GM12891 (cell line): Measurements from ENCODE around the gene ZNF506.
"Not testable (repeated sequence)": the region's sequence is repeated elsewhere in the genome, so short reads cannot be mapped to it uniquely, and the experiment has no call there.

Experiments used
- DNase-seq: peaks from one replicate; pipeline ENCODE4 v3.0.0; 2011; ENCODE audit warnings: low spot score; ENCODE audit not compliant: insufficient read length
- FAIRE-seq: peaks from 2 replicates; lab custom pipeline; 2011; peaks lifted over from hg19 to GRCh38; lab: Jason Lieb, UNC
- PAX5 ChIP-seq: IDR thresholded peaks from 2 replicates; pipeline ENCODE4 v1.6.1; 2011; ENCODE audit warnings: low read length, moderate library complexity, mild to moderate bottlenecking; ENCODE audit not compliant: insufficient read depth, severe bottlenecking
- POLR2A ChIP-seq: IDR thresholded peaks from 2 replicates; pipeline ENCODE4 v1.6.1; 2011; ENCODE audit warnings: low read depth, low read length, control low read depth
- POLR2AphosphoS5 ChIP-seq: IDR thresholded peaks from 2 replicates; pipeline ENCODE4 v1.6.1; 2011; ENCODE audit warnings: low read depth, low read length, control low read depth
- POU2F2 ChIP-seq: IDR thresholded peaks from 2 replicates; pipeline ENCODE4 v1.6.1; 2011; ENCODE audit warnings: low read depth, mild to moderate bottlenecking, control low read depth, low read length, moderate library complexity
- SPI1 ChIP-seq: IDR thresholded peaks from 2 replicates; pipeline ENCODE4 v1.6.1; 2011; ENCODE audit warnings: low read depth, low read length, control low read depth
- TAF1 ChIP-seq: IDR thresholded peaks from 2 replicates; pipeline ENCODE4 v1.6.1; 2011; ENCODE audit warnings: low read depth, low read length, control low read depth

Gene ZNF506

DNA sequence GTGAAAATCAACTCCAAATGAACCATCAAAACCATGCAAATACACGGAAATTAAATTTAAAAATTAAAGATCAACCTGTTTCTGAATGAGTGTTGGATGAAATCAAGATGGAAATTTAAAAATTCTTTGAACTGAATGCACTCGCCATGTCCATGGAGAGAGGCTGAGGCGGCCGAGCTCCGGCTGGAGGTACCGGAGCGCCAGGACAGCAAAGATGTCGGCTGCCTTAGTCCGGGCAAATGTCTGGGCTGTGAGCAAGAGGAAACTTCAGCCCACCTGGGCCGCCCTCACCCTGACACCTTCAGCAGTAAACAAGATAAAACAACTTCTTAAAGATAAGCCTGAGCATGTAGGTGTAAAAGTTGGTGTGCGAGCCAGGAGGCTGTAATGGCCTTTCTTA lies 5.3 kb upstream of the ZNF506 start:
- no peak for TF ChIP-seq POLR2AphosphoS5
- no peak for TF ChIP-seq TAF1
- TF ChIP-seq POLR2A = no peak
- no peak for TF ChIP-seq PAX5
- TF ChIP-seq POU2F2 = no peak
- TF ChIP-seq SPI1 = no peak
- DNase-seq (no peak), FAIRE-seq (no peak)

DNA sequence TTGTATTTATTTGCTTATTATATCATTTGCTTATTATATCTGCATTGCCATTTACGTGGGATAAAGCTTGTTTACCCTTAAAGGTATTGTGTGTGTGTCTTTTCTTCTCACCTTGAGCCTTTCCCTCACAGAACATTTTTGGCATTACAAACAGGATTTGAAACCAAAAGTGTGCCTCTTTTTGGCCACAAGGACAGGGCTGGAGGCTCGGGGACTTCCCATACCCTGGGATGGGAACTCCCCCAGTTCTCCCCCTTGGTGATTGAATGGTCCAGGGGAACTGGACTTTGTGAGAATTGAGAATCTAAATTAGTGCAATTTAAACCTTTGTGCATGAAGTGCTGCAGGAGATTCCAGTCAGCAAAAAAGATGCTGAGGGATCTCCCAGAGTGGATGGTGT lies 2.4 kb upstream of the ZNF506 start:
- no peak for FAIRE-seq
- TF ChIP-seq POLR2A (no peak), SPI1 (peak; percentile 85), POU2F2 (0 out of 2 replicates have a peak, but pooled peaks have one; percentile 13), PAX5 (no peak)
- no peak for DNase-seq

DNA sequence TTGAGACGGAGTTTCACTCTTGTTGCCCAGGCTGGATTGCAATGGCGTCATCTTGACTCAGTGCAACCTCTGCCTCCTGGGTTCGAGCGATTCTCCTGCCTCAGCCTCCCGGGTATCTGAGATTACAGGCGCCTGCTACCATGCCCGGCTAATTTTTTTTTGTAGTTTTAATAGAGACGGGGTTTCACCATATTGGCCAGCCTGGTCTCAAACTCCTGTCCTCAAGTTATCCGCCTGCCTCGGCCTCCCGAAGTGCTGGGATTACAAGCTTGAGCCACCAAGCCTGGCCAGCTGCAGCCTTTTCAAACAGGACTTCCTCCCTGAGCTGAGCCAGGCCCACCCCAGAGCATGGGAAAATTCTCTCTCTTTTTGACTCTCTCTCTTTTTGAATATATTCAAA lies 426 bp upstream of the ZNF506 start:
- TF ChIP-seq SPI1 = 0 out of 2 replicates have a peak, but pooled peaks have one; percentile 33
- DNase-seq, FAIRE-seq: not testable (repeated sequence)

DNA sequence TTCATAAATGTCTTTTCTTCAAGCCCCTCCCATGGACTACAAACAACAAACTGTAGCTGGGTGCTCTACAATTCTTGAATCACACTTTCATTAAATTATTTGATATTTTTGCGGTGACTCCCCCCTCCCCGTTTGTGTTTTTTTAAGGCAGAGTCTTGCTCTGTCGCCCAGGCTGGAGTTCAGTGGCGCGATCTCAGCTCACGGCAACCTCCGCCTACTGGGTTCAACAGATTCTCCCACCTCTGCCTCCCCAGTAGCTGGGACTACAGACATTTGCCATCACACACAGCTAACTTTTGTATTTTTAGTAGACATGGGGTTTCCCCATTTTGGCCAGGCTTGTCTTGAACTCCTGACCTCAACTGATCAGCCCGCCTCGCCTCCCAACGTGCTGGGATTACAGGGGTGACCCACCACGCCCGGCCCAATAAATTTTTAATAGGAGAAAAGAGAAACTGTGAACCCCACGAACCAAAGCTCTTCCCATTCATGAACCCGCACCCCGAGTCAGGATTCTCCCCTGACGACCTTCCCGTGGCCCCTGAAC lies 703 bp downstream of the ZNF506 start:
- DNase-seq (no peak), FAIRE-seq (peak; percentile 90)
- TF ChIP-seq POU2F2 = no peak
- TF ChIP-seq POLR2A = no peak
- TF ChIP-seq TAF1 = no peak
- no peak for TF ChIP-seq PAX5
- no peak for TF ChIP-seq SPI1

DNA sequence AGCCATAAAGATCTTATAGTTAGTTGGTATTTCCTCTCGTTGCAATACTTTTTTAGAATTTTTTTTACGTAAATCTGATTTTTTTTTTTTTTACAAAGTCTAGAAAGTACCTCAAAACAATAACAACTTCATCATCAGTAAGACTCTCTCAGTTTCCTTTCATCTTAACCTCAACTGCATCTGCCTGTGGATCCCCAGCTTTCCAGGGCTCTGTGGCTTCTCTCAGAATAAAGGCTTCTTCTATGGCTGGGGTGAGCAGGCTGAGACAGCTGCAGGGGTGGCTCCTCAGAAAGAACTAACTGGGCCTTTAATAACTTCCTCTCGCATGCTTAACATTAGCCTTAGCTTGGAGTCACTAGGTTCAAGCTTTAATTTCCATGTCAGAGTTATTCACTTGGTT lies 4.2 kb downstream of the ZNF506 start:
- FAIRE-seq (no peak), DNase-seq (no peak)
- TF ChIP-seq POLR2A (no peak), SPI1 (0 out of 2 replicates have a peak, but pooled peaks have one; percentile 9)

DNA sequence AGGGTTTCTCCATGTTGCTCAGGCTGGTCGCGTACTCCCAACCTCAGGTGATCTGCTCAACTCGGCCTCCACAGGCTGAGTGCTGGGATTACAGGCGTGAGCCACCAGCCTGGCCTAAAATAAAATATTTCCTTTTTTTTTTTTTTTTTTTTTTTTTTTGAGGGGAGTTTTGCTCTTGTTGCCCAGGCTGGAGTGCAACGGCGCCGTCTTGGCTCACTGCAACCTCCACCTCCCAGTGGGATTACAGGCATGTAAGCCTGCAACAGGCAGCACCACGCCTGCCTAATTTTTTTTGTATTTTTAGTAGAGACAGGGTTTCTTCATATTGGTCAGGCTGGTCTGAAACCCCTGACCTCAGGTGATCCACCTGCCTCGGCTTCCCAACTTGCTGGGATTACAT lies 4.9 kb downstream of the ZNF506 start:
- no peak for TF ChIP-seq POU2F2
- TF ChIP-seq PAX5 = no peak
- no peak for TF ChIP-seq POLR2AphosphoS5
- no peak for TF ChIP-seq TAF1
- no peak for TF ChIP-seq SPI1
- TF ChIP-seq POLR2A = no peak
- no peak for DNase-seq
- FAIRE-seq = no peak

DNA sequence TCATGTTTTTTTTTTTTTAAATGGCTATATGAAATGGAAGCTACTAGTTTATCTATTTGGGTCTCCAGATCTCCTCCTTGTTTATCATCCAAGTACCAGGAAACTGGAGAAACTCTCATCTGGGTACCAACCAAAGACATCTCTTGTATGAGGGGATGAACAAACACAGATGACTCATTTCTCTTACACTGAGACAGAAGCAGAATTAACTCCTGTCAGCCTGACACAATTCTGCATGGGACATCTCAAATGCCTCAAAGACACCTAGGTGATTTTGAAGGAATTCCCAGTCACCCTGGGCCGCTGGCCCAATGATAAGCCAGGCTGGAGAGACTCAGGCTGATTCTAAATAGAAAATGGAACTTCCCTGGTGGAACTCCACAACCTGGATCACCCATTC lies 9.6 kb downstream of the ZNF506 start:
- FAIRE-seq, DNase-seq: not testable (repeated sequence)

DNA sequence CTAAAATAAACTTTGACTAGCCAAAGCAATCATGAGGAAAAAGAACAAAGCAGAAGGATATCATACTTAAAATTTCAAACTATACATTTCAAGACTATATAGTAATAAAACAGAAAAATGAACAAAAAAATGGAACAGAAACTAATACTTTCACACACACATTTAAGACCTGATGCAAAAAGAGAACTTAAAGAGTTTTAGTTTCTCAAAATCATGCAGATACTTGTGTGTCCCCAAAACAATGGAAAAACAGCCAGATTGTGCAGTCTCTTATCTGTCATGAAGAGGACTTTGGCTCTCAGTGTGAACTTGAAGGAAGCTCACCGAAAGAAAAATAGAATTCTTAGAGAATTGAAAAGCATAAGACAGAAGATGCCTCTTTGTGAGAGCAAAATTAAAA lies 16.1 kb downstream of the ZNF506 start:
- TF ChIP-seq PAX5 = no peak
- no peak for TF ChIP-seq SPI1
- no peak for TF ChIP-seq POLR2AphosphoS5
- TF ChIP-seq POU2F2 = no peak
- TF ChIP-seq TAF1 = no peak
- TF ChIP-seq POLR2A = no peak
- DNase-seq (no peak), FAIRE-seq (no peak)

DNA sequence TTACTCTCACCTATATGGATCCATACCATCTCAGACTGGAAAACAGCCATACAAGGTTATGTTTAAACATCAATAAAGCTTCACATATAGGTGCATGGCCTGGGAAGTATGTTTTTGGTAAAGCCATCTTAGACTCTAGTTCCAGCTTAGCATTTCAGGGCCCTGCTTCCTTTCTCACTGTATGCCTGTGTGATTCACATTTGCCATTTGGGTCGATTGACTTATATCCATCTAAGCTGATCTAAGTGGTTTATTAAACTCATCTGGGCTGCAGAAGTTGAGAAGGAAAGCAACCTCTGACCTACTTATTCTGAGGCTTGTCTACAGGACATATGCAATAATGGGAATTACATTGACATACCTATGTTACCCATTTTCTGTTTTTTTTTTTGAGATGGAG lies 33.5 kb downstream of the ZNF506 start:
- TF ChIP-seq POU2F2 (no peak), PAX5 (no peak), SPI1 (no peak), POLR2AphosphoS5 (no peak), POLR2A (no peak), TAF1 (no peak)
- DNase-seq = no peak
- FAIRE-seq = no peak

DNA sequence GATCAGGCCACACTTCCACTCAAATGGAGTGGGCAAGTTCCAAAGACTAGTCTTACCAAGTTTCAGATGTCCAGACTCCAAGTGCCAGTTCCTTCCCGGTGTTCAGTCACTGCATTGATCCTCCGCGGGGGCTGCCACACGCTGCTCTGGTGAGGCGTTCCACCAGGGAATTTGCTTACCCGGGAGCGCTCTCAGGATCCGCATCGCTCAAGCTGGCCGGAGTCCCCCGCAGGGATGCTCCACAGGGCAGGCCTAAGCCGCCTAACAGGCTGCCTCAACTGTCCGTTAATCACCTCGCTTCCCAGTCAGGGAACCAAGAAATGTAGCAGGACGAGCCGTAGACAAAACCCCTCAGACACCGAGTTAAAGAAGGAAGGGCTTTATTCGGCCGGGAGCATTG lies 36.1 kb downstream of the ZNF506 start:
- FAIRE-seq, DNase-seq: not testable (repeated sequence)

DNA sequence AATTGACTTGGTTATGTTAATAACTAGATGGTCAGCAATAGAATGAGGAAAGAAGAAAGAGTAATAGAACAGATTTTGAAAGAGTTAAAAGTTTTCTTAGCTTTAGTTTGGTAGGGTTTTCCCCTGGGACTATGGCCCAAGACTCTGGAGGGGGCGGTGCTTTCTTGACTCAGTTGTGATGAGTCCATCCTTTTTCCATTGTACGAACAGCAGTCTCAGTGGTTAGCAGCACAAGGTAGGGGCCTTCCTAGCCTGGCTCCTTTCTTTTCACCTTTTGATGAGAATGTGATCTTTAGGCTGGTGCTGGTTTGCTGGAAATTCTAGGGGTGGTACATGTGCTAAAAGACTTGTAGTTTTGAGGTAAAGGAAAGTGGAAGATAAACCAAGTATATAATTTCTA lies 38.8 kb downstream of the ZNF506 start:
- DNase-seq (no peak), FAIRE-seq (no peak)
- TF ChIP-seq SPI1 (no peak), TAF1 (no peak), POLR2AphosphoS5 (no peak), POU2F2 (no peak), POLR2A (no peak), PAX5 (no peak)

DNA sequence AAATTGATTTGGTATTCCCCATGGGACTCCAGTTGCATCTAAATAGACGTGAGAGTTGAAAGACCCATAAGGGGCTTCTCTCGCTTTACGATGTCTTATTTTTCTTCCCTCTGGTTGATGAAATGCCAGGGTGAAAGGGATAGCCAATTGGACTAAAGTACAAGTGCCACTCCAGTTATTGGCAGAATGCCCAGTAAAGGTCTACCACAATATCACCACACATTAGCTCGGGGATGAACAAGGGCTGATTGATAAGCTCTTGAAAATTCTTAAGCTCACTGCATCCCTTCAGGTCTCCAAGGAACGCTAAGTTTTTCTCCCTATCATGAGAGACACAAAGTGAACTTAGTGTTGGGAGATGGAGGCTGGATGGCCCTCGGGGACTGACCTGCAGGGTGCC lies 39.8 kb downstream of the ZNF506 start:
- not testable (repeated sequence) for FAIRE-seq, DNase-seq
